Common myeloid progenitor, CD34-positive (primary cell): ENCODE data around the gene ARIH1.

Experiments
- CTCF ChIA-PET: fragments of 350-600 bp; sonication (Branson Sonifier 250); formaldehyde crosslinking; loops from one replicate; lab custom pipeline; 2021; ENCODE audit warnings: antibody characterized with exemption; lab: Charles Lee
- POLR2A ChIA-PET: fragments of 350-600 bp; sonication (Branson Sonifier 250); formaldehyde crosslinking; loops from one replicate; lab custom pipeline; 2021; ENCODE audit warnings: antibody characterized with exemption; lab: Charles Lee
- DNase-seq, 3 donors: peaks; one replicate each; pipeline versions ENCODE4 v3.0.0 to v3.0.0-alpha.2; 2013
- H3K27ac ChIP-seq, 2 experiments: 1 replicate in 1 of 2; 2 replicates in 1 of 2; pipeline ENCODE4 v1.7.0; 2013; ENCODE audit warnings: inconsistent platforms in 2 of 2, low read length in 2 of 2, mild to moderate bottlenecking in 2 of 2, low read depth in 1 of 2, moderate library complexity in 1 of 2; ENCODE audit not compliant: severe bottlenecking in 2 of 2, insufficient read depth in 1 of 2, poor library complexity in 1 of 2
- H3K27me3 ChIP-seq, 5 experiments: replicated peaks in 2 of 5; 1 replicate in 3 of 5; 2 replicates in 2 of 5; pipeline versions ENCODE4 v1.6.1 to v1.7.0; 2013; ENCODE audit warnings: low read length in 4 of 5, mild to moderate bottlenecking in 2 of 5, moderate library complexity in 2 of 5, inconsistent platforms in 1 of 5; ENCODE audit not compliant: insufficient read depth in 5 of 5, control insufficient read depth in 4 of 5
- H3K36me3 ChIP-seq, 4 experiments: 1 replicate in 2 of 4; 2 replicates in 2 of 4; pipeline versions ENCODE4 v1.6.1 to v1.7.0; 2013; ENCODE audit warnings: low read length in 3 of 4, control low read depth in 1 of 4, mild to moderate bottlenecking in 1 of 4; ENCODE audit not compliant: control insufficient read depth in 4 of 4, insufficient read depth in 4 of 4
- H3K4me1 ChIP-seq, 4 experiments: 1 replicate in 3 of 4; 2 replicates in 1 of 4; pipeline versions ENCODE4 v1.6.1 to v1.7.1; 2013; ENCODE audit warnings: low read length in 3 of 4, mild to moderate bottlenecking in 3 of 4, control low read depth in 1 of 4, inconsistent platforms in 1 of 4, moderate library complexity in 1 of 4; ENCODE audit not compliant: control insufficient read depth in 4 of 4, insufficient read depth in 4 of 4; ENCODE audit errors: control extremely low read depth in 1 of 4
- H3K4me3 ChIP-seq, 7 experiments: 1 replicate in 4 of 7; 2 replicates in 3 of 7; pipeline versions ENCODE4 v1.5.1 to v1.7.0; 2013; ENCODE audit warnings: mild to moderate bottlenecking in 7 of 7, low read length in 6 of 7, moderate library complexity in 6 of 7, inconsistent platforms in 2 of 7, low read depth in 2 of 7, control low read depth in 1 of 7; ENCODE audit not compliant: insufficient read depth in 4 of 7, control insufficient read depth in 1 of 7; ENCODE audit errors: extremely low read depth in 1 of 7
- H3K9me3 ChIP-seq, 5 experiments: 1 replicate in 4 of 5; 2 replicates in 1 of 5; pipeline versions ENCODE4 v1.6.1 to v1.7.1; 2013; ENCODE audit warnings: low read length in 4 of 5, mild to moderate bottlenecking in 2 of 5, inconsistent platforms in 1 of 5, low read depth in 1 of 5, moderate library complexity in 1 of 5; ENCODE audit not compliant: control insufficient read depth in 4 of 5, insufficient read depth in 2 of 5; ENCODE audit errors: control extremely low read depth in 1 of 5
- WGBS: methylation state at CpG from one replicate; pipeline ENCODE4 v1.1.5; 2013; ENCODE audit not compliant: insufficient coverage; 5-methylcytosine and 5-hydroxymethylcytosine counted together

Gene ARIH1

DNA sequence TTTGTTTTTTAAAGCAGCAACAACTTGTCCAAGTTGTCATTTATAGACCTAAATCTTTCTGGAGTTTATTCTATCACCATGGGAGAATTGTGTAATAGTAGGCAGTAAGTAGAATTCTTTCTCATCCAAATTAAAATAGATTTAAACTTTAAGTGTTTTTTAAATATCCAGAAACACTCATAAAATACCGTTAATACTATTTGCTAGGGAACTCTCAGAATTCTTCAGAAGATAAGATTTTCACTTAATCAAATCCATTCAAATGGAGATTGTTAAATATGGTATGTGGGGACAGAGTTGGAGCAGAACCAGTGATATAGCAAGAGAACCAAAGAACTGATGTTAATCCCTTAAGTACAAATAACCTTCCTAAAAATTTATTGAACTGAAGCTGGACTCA is 71.0 kb downstream of the ARIH1 start:
- no peaks in the 10 kb centered on the region for H3K27me3 ChIP-seq
- no peak overlapping the region for H3K4me3 ChIP-seq
- DNase-seq, result no peak
- H3K4me1 ChIP-seq, result no peaks in the 10 kb centered on the region
- H3K9me3 ChIP-seq, result peaks cover 4 to 10% (median 5%) of the 10 kb centered on the region in 5 experiments
- no peak overlapping the region for H3K27ac ChIP-seq
- ChIA-PET CTCF (interaction anchor here (1.5 to 2.8 kb wide), 2 partner anchors 11 to 15 kb away, joined by 4 to 9 read pairs; no protein-coding TSS in a partner anchor), POLR2A (interaction anchor here (1.4 kb wide), 1 partner anchor 38 kb away, joined by 3 read pairs; no protein-coding TSS in a partner anchor)
- peaks cover 9 to 32% (median 17%) of the 10 kb centered on the region in 4 experiments for H3K36me3 ChIP-seq
- no CpG with 5 or more reads among the region's 1 CpG for WGBS

DNA sequence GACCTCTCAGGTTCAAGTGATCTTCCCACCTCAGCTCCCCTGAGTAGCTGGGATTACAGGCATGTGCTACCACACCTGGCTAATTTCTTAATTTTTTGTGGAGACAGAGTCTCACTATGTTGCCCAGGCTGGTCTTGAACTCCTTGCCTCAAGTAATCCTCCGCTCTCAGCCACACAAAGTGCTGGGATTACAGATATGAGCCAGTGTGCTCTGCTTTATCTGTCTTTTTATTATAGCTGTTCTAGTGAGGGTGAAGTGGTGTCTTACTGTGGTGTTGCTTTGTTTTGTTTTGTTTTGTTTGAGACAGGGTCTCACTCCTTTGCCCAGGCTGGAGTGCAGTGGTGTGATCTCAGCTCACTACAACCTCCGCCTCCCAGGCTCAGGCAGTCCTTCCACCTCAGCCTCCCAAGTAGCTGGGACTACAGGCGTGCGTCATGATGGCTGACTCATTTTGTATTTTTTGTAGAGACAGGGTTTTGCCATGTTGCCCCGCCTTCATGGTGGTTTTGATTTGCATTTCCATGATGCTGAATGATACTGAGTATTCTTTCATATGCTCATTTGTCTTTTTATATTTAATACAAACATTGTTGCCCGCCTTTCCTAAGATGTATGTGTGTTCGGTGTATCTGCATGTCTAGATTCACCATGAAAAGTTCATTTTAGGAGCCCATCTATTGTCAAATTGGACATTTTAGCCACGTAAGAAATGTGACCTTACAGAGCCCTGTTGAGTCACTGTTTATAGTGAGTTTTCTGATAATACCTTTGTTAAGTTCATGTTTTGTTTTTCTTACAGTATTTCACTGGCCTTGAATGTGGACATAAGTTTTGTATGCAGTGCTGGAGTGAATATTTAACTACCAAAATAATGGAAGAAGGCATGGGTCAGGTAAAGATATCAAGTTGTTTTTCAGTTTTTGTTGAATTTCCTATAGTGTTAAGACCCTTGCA is 80.6 kb downstream of the ARIH1 start:
- H3K4me1 ChIP-seq, result no peaks in the 10 kb centered on the region
- no peak overlapping the region for H3K27ac ChIP-seq
- no peak for DNase-seq
- ChIA-PET POLR2A (no interaction called here), CTCF (no interaction called here)
- H3K27me3 ChIP-seq, result no peaks in the 10 kb centered on the region
- WGBS, result 100% methylated on average over 6 of the region's 8 CpGs
- no peaks in the 10 kb centered on the region for H3K9me3 ChIP-seq
- H3K36me3 ChIP-seq, result peaks cover 3 to 36% (median 20%) of the 10 kb centered on the region in 4 experiments
- H3K4me3 ChIP-seq, result no peak overlapping the region

DNA sequence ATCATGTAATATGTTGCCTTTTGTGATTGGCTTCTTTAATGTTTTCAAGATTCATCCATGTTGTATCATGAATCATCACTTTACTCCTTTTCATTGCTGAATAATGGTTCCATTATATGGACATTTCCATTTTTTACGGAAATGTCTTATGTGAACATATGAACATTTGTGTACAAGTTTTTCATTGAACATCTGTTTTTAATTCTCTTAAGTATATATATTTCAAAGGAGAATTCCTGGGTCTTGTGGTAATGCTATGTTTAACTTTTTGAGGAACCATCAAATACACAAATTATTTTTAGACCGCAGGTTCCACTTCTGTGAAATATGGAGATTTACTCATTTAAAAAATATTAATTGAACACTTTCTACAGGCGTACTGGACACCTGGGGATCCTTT is 85.7 kb downstream of the ARIH1 start:
- Histone ChIP-seq H3K9me3 (no peaks in the 10 kb centered on the region), H3K36me3 (peaks cover 13 to 50% (median 32%) of the 10 kb centered on the region in 4 experiments), H3K27ac (no peak overlapping the region), H3K4me1 (peaks cover 0 to 11% (median 2%) of the 10 kb centered on the region in 4 experiments), H3K27me3 (no peaks in the 10 kb centered on the region), H3K4me3 (no peak overlapping the region)
- ChIA-PET POLR2A (no interaction called here), CTCF (interaction anchor here (1.0 kb wide), 1 partner anchor 9 kb away, joined by 3 read pairs; no protein-coding TSS in a partner anchor)
- DNase-seq, result no peak
- WGBS, result no CpG with 5 or more reads among the region's 3 CpGs

DNA sequence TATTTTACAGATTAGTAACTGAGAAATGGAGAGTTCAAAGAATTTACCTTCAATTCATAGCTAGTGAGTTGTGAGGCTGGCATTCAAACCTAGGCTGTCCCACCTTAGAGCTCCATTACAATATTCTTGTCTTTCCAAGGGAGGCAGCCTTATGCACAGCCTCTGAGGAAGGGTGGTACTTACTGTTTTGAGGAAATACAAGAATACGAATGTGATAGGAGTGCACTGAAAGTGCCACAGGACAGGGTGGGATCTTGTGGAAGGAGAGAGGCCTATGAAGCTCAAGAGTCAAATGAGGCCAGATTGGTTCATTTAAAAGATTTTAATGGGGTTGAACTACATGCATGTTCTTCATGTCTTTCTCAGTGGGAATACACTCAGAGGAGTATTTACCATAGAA is 86.3 kb downstream of the ARIH1 start:
- H3K36me3 ChIP-seq, result peaks cover 14 to 49% (median 30%) of the 10 kb centered on the region in 4 experiments
- CTCF ChIA-PET, result interaction anchor here (1.0 to 1.4 kb wide), 3 partner anchors 10 to 32 kb away, joined by 3 read pairs; no protein-coding TSS in a partner anchor
- no peaks in the 10 kb centered on the region for H3K9me3 ChIP-seq
- 100% methylated on average over 1 of the region's 1 CpG for WGBS
- H3K4me1 ChIP-seq, result peaks cover 0 to 11% (median 2%) of the 10 kb centered on the region in 4 experiments
- no peak overlapping the region for H3K27ac ChIP-seq
- POLR2A ChIA-PET, result no interaction called here
- no peak for DNase-seq
- H3K4me3 ChIP-seq, result no peak overlapping the region
- H3K27me3 ChIP-seq, result no peaks in the 10 kb centered on the region

DNA sequence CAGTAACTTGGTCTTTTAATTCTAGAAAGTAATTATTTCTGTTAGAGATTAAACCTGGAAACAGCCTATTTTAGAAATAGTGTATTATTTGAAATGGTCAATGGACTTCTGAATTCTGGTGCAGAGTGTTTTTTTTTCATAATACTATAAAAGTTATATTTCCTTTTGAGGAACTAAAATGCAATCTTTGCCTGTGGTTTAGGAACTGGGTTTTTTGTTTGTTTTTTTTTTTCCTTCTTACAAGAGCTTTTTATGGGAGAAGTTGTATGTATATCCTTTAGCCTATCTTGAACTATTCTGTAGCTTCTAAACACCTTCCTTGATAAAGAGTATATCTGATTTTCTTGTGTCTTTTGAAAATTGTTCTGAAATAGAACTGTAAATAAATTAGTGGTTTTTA is 88.3 kb downstream of the ARIH1 start:
- ChIA-PET POLR2A (interaction anchor here (0.6 kb wide), 1 partner anchor 56 kb away, joined by 3 read pairs; no protein-coding TSS in a partner anchor), CTCF (interaction anchor here (0.8 to 1.8 kb wide), 3 partner anchors 11 to 363 kb away, joined by 3 to 8 read pairs (median 6); no protein-coding TSS in a partner anchor)
- Histone ChIP-seq H3K27ac (peak overlapping the region in 1 of 2 experiments; percentile 6), H3K4me1 (peaks cover 0 to 11% (median 2%) of the 10 kb centered on the region in 4 experiments), H3K27me3 (no peaks in the 10 kb centered on the region), H3K36me3 (peaks cover 16 to 49% (median 31%) of the 10 kb centered on the region in 4 experiments), H3K9me3 (no peaks in the 10 kb centered on the region), H3K4me3 (no peak overlapping the region)
- peak in 2 of 3 donors; percentile 25 to 38 for DNase-seq

DNA sequence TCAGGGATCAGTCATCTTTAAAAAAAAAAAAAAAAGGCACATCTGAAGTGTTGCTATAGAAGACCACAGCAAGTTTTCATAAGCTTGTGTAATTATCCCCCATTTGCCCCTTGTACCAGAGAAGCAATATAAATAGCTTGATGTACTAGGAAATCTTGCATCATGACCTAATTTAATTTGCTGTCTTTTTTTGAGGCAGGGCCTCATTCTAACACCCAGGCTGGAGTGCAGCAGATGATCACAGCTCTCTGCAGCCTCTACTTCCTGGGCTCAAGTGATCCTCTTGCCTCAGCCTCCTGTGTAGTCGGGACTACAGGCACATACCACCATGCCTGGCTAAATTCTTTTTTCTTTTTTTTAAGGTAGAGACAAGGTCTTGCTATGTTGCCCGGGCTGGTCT is 88.7 kb downstream of the ARIH1 start:
- DNase-seq, result no peak
- ChIA-PET CTCF (interaction anchor here (0.8 to 1.8 kb wide), 2 partner anchors 12 to 364 kb away, joined by 3 to 8 read pairs; no protein-coding TSS in a partner anchor), POLR2A (no interaction called here)
- Histone ChIP-seq H3K27me3 (no peaks in the 10 kb centered on the region), H3K27ac (no peak overlapping the region), H3K4me3 (no peak overlapping the region), H3K9me3 (no peaks in the 10 kb centered on the region), H3K36me3 (peaks cover 18 to 51% (median 33%) of the 10 kb centered on the region in 4 experiments), H3K4me1 (peaks cover 0 to 11% (median 2%) of the 10 kb centered on the region in 4 experiments)
- 100% methylated on average over 2 of the region's 2 CpGs for WGBS
